HG03558 (cell line): ENCODE results near the gene CD163.
"Not testable (repeated sequence)": the region's sequence is repeated elsewhere in the genome, so short reads cannot be mapped to it uniquely, and the experiment has no call there.

Experiments used
- ATAC-seq: cut with Tn5 transposase; IDR thresholded peaks from one replicate; pipeline ENCODE4 v1.9.1; 2021; ENCODE audit warnings: moderate number of reproducible peaks; ENCODE audit not compliant: unreplicated experiment; ENCODE audit errors: extremely low read depth

Gene CD163

DNA sequence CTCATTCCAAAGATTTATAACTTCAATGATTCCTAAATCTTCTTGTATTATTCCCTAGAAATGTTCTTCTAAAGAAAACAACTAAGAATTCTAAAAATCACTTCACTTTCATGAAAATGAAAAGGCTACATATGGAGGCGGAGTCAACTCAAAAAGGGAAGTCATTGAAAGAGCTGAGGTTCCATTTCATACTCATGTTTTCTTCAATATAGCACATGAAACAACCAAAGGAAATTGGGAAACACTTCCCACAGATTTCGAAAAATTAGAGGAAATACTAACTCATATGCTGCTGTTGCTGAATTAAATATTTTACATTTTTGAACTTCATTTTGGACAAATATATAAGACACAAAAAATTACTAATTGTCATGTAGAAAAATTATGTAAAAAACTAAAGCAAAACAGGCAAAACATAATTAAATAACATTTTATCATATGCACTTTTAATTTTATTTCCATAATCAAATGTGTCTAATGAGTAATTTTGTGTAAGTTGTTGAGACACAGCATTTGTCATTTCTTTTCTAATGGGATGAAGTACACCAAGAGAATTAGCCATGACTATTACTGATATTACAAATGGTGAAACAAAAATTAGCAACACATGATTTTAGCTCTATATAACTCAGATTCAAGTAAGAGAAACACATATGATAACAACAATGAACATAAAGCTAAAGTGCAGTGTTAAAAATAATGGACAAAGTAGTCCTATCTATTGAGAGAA, at the start of gene CD163:
TSS of gene CD163 (minus strand) at position 92 of the 730 bp plus-strand sequence. CDS start at position 5, 87 bp downstream.
- no peak for ATAC-seq

DNA sequence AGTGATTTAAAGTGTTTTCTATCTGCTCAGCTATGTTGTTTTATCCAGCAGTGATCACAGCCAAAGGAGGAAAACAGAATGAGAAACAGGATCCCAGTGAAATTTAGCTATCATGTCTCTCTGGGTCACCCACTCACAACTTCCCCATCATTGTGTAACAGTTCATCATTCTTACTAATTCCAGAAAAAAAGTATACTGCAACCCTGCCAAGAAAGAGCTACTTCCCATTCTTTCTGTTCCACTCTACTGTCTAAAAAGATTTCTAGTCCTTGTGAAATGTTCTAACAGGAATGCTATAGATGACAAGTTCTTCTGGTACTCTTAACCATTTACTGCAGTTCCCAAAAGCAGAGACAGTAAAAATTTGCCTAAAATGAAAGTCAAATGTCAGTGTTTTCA, 39.2 kb upstream of the CD163 start:
- ATAC-seq: no peak

DNA sequence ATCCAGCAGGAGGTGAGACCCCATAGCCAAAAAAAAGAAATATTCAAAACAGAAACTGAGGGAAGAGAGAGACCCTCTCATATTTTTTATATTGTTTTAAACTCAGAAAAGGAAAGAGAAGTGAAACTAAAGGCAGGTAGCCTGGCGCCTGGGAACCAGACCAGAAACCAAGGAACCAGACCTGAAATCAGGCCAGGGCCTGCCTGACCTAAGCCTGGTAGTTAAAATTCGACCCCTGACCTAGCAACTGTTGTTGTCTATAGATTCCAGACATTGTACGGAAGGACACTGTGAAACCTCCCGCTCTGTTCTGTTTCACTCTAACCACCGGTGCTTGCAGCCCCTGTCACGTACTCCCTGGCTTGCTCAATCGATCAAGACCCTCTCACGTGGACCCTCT, 38.5 kb upstream of the CD163 start:
- ATAC-seq: no peak

DNA sequence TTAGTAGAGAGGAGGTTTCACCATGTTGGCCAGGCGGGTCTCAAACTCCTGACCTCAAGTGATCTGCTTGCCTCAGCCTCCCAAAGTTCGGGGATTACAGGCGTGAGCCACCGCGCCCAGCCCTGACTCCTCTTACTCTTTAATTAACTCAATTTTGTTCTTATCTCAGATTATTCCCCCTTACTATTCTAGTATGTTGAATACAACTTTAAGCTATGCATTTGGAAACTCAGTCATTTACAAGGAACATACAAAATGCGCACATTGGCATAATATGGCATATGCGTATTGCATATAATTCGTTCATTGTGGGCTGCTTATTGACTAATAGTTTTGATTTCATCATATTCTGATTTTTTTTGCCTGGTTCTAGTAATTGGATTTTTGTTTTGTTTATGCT, 10.8 kb upstream of the CD163 start:
- no peak for ATAC-seq

DNA sequence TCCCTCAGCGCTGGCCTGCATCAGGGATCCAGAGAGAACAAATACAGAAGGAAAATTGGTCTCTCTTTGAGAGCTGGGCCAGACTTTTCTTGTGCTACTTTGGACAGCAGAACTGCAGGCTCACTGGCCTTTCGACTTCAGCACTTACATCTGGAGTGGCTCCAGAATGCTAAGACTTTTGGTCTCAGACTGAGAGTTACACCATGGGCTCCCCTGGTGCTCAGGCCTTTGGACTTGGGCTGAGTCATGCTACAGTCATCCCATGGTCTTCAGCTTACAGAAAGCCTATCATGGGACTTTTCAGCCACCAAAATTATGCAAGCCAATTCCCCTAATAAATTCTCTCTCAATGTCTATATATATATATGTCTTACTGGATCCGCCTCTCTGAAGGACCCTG, 9.0 kb upstream of the CD163 start:
- no peak for ATAC-seq

DNA sequence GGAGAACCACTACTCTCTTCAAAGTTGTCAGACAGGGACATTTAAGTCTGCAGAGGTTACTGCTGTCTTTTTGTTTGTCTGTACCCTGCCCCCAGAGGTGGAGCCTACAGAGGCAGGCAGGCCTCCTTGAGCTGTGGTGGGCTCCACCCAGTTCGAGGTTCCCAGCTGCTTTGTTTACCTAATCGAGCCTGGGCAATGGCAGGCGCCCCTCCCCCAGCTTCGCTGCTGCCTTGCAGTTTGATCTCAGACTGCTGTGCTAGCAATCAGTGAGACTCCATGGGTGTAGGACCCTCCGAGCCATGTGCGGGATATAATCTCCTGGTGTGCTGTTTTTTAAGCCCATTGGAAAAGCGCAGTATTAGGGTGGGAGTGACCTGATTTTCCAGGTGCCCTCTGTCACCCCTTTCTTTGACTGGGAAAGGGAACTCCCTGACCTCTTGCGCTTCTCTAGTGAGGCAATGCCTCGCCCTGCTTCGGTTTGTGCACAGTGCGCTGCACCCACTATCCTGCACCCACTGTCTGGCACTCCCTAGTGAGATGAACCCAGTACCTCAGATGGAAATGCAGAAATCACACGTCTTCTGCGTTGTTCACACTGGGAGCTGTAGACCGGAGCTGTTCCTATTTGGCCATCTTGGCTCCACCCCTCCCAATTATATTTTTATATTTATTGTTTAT, 6.4 kb upstream of the CD163 start:
- ATAC-seq: not testable (repeated sequence)

DNA sequence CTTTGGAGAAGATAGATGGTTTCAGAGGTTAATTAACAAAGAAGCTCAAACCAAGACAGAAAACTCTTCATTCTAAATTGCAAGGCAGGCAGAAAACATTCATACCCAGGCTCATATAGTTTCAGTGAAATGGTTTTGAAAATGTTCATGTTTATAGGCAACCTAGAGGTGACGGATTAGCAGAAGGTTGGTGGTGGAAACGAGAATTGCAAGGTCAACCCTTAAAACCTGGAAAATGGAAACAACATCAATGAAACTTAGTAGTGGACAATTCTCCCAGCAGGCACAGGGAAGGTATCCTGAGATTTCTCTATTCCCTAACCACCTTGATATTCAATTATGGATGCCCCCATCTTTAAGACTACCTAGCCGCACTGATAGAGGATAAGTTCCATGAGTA, 965 bp downstream of the CD163 start:
- no peak for ATAC-seq

DNA sequence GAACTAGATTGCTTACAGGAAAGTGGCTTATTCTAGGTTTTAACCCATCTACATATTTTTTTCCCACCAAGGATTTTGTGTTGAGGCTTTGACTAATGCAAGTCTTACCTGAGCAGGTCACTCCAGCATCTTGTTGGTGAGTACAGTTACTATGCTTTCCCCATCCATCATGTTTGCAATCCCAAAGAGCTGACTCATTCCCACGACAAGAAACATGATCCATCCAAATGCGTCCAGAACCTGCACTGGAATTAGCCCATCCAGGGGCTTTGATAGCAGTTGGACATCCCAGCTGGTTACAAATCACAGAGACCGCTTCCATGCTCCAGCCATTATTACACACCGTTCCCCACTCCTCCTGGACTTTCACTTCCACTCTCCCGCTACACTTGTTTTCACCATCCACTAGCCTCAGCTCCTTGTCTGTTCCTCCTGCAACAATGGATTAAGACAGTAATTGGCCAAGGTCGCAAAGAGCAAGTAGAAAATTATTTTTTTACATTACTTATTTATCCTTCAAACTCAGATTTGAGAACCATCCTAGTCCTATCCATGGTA, 2.5 kb downstream of the CD163 start:
- ATAC-seq: no peak

DNA sequence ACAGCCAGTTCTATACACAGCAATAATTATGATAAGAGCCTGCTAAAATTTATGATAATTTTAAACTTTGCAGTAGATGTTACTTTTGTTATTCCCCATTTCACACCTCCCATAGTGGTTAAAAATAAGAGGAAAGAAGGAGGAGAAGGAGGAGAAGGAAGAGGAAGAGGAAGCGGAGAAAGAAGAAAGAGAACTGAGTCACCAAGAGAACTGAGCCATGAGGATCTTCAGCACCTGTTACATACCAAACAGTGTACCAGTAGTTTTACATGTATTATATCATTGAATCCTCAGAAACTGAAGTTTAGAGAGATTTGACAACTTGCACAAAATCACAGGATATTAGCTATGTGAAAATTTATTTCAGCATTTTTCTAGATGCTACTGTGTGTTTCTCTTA, 3.9 kb downstream of the CD163 start:
- ATAC-seq: no peak

DNA sequence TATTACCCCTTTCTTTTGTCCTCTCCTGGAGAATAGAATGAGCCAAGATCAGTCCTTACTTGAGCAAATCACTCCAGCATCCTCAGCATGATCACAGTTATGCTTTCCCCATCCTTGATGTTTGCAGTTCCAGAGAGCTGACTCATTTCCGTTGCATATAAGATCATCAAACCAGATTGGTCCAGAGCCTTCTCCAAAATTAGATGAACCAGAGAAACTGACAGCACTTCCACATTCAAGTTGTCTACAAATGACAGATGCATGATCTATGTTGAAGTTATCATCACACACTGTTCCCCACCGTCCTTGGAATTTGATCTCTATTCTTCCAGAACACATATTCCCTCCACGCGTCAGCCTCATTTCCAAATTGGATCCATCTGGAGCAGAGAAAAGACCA, 4.8 kb downstream of the CD163 start:
- no peak for ATAC-seq

DNA sequence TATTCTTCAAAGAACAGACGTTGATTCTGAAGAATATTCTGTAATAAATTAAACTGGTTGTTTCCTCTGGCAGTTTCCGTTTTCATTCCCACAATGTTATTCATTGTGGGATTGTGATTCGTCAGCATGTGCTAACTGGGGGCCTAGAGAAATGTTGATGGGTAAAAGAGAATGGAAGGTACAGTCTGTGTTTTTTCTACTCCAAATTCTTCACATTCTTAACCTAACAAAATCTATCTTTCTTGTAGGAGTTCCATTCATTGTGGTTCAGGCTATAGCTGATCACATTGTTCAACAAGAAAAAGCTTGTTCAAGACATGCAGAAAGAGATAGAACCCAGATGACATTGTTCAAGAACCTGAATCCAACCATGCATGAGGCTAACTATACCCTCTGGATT, 5.9 kb downstream of the CD163 start:
- no peak for ATAC-seq

DNA sequence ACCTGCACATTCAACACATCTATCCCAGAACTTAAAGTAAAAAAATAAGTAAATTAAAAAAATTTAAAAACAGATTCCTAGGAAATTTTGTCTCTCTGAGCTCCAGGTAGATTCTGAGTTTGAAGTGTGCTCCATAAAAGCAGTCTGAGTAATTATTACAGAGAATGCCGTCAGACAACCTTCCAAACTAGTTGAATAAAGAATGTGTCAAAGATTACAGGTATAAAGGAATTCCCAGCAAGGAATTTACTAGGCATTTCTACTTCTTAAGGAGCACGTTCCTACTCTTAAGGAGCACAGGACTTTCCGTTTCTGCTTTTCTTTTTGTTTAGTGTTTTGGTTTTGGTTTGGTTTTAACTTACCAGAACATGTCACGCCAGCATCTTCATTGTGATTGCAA, 7.1 kb downstream of the CD163 start:
- no peak for ATAC-seq

DNA sequence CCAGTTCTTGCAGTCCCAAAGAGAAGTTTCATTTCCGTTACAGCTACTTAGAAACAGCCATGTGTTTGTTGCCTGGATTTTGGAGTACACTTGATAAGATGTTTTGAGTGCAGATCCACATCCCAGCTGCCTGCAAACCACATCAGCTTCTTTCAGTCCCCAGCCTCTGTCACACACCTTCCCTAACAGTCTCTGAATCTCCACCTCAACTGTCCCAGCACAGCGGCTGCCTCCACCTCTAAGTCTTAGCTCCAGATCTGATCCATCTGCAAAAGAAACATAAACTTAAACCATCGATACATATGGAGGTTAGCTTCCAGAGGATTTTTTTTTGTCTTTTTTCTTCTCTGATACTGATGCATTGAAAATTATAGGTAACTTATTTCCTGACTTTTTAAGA, 8.4 kb downstream of the CD163 start:
- ATAC-seq: no peak

DNA sequence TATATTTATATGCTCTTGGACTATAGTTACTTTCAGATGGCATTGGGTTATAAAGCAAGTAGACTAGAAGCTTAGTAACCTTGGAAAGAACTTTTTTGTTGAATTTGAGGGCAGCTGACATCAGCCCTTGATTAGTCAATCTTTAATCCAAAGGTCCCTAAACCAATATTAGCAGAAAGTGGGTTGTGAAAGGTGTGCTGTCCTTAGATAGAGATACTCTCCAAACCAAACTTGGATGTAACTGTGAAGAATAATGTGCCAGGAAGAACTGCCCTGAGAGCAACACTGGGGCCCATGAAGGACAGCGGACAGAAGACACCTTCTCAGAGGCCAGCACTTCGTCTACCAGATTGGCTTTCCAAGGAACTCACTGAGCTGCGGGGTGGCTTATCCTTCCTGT, 10.6 kb downstream of the CD163 start:
- ATAC-seq: no peak

DNA sequence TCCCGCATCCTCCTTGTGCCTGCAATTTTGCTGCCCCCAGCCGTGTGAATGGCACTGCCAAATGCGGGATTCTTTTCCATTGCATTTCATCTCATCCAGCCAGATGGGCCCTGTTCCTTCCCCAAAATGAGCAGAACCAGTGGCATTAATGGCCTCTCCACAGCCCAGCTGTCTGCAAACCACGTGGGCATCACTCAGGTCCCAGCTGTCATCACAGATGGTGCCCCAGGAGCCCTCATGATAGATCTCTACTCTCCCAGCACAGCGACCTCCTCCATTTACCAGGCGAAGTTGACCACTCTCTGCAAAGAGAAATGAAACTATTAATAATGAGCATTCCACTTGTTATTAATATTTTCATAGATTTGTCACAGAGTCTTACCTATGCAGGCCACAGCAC, 17.1 kb downstream of the CD163 start:
- ATAC-seq: no peak

DNA sequence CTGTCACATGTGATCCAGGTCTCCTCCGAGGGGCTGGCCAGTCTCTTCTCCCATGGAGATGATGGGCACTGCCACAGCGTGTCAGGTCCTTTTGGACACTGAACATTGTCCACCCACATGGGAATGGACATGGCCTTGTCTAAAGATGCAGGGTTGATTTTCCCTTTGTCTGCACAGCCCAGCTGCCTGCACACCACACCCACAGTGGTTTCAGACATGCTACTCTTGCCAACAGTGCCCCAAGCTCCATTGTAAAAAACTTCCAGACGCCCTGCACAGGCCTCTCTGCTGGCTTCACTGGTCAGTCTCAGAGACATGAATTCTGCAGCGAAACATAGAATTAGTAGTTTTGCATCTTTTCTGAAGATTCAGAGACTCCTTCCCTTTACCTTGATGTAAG, 18.5 kb downstream of the CD163 start:
- ATAC-seq: no peak

DNA sequence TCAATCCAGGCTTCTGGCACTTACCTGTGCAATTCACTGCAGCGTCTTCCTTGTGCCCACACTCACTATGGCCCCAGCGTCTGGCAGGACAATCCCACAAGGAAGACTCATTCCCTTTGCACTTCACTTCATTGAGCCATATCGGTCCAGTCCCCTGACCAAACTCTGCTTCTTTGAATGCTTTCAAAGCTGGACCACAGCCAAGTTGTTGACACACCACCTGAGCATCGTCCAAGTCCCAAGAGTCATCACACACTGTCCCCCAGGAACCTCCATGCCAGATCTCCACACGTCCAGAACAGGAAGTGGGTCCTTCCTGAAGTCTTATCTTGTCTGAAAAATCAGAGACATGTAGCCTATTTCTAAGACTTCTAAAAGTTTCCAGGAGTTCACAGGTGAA, 20.2 kb downstream of the CD163 start:
- ATAC-seq: no peak

DNA sequence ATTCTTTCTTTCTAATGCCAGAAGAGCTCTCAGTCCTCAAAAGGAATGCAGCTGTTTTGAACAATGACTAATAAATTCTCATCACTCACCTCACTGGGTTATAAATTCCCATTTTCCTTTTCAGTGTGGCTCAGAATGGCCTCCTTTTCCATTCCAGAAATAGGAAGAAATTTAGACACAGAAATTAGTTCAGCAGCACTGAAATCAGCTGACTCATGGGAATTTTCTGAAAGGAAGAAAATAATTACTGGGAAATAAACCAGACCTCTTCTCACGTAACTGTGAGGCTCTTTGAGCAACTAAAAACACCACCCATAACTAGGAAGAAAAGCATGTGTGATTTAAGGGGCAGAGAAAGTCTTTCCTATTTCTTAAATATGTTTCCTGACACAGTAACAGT, 23.8 kb downstream of the CD163 start:
- no peak for ATAC-seq

DNA sequence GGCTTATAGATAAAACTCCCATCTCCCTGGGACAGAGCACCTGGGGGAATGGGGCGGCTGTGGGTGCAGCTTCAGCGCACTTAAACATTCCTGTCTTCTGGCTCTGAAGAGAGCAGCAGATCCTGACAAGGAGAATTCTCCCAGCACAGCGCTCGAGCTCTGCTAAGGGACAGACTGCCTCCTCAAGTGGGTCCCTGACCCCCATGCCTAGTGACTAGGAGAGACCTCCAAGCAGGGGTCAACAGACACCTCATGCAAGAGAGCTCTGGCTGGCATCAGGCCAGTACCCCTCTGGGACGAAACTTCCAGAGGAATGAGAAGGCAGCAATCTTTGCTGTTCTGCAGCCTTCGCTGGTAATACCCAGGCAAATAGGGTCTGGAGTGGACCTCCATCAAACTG, 31.5 kb downstream of the CD163 start:
- ATAC-seq: no peak

DNA sequence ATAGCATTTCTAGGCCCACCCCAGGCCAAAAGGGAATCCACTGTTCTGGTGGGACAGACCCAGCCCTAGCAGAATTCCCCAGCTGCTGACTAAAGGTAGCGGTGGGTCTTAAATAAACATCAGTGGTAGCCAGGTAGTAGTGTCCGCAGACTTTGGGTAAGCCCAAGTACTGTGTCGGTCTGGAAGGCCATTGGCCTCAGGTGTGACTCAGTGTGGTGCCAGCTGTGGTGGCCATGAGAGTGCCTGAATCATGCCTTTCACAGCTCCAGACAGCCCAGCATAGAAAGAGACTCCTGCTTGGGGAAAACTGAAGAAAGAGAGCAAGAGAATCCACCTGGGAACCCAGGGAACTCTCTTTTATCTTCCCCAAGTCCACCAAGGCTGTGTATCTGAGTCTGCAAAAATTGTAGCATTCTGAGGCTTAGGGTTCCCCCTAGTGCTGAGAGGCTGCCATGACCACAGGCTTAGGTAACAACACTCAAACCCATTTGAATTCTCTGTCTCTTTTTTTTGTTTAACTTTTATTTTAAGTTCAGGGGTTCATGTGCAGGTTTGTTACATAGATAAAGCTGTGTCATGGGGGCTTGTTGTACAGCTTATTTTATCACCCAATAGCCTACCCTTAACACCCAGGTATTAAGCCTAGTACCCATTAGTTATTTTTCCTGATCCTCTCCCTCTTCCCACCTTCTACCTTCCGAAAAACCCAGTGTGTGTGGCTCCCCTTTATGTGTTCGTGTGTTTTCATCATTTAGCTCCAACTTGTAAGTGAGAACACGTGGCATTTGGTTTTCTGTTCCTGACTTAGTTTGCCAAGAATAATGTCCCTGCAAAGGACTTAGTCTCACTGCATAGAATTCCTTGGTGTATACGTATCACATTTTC, 43.0 kb downstream of the CD163 start:
- ATAC-seq: no peak

DNA sequence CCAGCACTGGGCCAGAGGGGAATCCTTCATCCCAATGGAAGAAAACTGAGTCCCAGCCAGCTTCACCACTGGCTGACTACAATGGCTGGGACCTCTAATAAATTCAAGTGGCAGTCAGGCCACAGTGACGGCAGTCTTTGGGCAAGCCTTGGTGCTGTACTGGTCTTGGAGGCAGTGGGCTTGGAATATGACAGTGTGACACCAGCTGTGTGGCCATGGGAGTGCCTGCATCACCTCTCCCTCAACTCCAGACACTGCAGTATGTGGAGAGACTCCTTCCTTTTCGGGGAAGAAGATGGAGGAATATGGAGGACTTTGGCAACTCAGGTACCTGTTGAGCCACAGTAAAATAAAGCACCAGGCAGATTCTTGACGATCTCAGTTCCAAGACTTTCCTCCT, 43.6 kb downstream of the CD163 start:
- ATAC-seq: no peak
